Activated T-cell treated with anti-CD3 and anti-CD28 coated beads, Interleukin-2, amount 50 U/mL, for 1 hour (primary cell): Measurements from ENCODE around the gene KLHL4.
"Not testable (repeated sequence)": the region's sequence is repeated elsewhere in the genome, so short reads cannot be mapped to it uniquely, and the experiment has no call there.

Experiments used
- DNase-seq: peaks from one replicate; pipeline ENCODE4 v3.0.0-alpha.2; 2020

The KLHL4 gene

DNA sequence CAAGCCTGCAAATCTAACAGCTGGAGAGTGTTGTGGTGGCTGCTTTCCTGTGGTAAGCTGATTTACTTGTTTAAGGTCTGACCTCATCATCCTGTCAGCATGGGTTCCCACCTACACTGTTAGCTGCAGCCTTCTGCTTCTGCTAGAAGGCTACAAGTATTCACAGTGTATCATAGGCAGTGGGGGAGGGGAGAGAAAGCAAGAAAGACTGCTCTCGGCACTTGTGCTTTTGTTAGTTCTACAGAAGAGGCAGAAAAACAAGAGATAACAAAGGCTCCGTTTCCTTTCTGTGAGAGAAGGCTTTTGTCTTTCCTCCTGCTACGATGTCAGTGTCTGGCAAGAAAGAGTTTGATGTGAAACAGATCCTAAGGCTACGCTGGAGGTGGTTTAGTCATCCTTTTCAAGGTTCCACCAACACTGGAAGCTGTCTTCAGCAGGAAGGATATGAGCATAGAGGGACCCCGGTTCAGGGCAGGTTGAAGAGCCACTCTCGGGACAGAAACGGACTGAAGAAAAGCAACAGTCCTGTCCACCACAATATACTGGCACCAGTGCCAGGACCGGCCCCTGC lies at the start of gene KLHL4:
Gene KLHL4 (plus strand): TSS at position 232 of the 571 bp plus-strand sequence. CDS start 92 bp downstream, at position 324.
- DNase-seq, result no peak

DNA sequence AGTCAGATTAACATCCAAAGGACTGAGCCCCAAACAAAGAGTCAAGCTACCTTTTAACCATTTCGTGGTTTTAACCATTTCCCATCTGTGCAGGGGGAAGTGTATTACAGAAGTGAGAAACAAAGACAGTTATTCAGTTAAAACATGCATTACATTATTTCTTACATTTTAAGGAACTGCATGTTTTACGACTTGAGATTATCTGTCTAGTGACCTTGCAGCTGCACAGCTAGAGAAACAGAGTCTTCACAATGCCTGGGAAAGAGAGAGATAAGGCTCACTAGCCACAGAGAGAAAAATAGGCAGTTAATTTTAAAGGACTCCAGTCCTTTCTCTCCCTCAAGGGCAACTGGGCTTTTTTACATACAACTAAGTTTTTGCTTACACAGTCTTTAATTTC lies 48.7 kb upstream of the KLHL4 start:
- DNase-seq, result no peak

- no peak for DNase-seq
Measured at GRCh38 chrX:87475793-87476192, 41.8 kb upstream of the KLHL4 start.

DNA sequence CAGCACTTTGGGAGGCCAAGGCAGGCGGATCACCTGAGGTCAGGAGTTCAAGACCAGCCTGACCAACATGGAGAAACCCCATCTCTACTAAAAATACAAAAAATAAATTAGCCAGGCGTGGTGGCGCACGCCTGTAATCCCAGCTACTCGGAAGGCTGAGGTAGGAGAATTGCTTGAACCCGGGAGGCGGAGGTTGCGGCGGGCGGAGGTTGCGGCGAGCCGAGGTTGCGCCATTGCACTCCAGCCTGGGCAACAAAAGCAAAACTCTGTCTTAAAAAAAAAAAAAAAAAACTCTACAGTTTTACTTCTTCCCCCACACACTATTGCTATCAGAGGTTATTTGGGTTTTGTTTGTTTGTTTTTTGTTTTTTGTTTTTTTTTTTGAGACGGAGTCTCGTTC lies 38.9 kb upstream of the KLHL4 start:
- not testable (repeated sequence) for DNase-seq

DNA sequence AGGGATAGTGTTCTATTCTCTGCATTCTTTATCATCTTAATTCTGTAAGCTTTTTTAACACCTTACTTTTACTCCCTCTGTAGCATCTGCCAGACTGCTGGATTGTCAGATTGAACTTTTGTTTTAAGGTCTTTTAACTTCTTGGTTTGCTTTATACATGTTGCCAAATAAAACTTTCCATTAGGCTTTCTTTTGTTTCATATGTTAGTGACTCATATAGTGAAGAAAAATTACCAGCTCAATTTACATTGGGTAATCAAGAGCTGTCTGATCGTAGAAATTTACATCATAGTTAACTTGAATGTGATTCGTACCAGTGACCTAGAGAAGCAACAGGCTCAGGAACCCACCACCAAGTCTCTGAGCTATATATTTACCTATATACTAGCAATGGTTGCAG lies 28.5 kb upstream of the KLHL4 start:
- no peak for DNase-seq

GRCh38 chrX:87515836-87516235 lies 1.8 kb upstream of the KLHL4 start:
- no peak for DNase-seq

GRCh38 chrX:87516717-87517121 lies 883 bp upstream of the KLHL4 start:
- DNase-seq, result no peak

GRCh38 chrX:87518504-87518903 lies 902 bp downstream of the KLHL4 start:
- DNase-seq, result no peak

GRCh38 chrX:87525771-87526229 lies 8.2 kb downstream of the KLHL4 start:
- no peak for DNase-seq

DNA sequence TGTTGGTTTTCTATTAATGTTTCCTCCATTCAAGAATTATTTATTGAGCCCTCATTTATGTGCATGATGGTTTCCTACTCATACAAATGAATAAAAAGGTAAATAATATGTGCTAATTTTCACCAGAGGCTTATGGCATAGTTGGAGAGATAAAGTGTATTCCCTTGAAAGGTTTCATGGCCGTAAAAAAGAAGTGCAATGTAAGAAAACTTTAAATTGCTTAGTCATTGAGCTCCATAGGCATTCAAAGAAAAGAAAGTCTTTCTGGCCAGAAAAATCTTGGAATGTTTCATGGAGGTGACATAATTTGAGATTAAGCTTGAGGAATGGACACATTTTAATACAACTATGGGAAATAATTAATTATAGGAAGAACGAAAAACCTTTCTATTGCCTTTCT lies 8.7 kb downstream of the KLHL4 start:
- no peak for DNase-seq

DNA sequence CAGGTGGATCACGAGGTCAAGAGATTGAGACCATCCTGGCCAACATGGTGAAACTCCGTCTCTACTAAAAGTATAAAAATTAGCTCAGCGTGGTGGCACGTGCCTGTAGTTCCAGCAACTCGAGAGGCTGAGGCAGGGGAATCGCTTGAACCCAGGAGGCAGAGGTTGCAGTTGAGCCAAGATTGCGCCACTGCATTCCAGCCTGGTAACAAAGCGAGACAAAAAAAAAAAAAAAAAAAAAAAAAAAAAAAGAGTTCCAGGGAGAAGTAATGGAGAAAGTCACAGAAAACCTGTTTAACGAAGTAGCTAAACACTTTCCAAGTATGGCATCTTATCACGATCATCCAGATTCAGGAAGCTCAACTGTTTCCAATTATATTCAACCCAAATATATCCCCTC lies 10.9 kb downstream of the KLHL4 start:
- no peak for DNase-seq

DNA sequence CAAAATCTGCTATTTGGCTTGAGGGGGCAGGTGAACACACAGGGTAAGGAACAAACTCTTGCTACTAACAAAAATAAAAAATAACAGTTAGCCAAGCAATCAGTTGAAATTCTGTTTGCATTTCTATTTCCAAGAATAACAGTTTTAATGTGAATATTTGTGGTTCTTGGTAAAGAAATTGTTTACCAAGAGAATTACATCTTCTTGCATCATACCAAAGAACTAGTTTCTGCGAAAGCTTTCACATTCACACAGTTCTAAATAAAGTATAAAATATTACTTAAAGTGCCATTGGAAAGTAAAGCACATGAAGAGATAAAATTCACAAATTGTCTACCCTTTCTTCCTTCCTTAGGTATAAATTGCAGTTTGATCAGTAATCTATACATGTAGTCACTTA lies 54.4 kb downstream of the KLHL4 start:
- no peak for DNase-seq

- no peak for DNase-seq
Measured at GRCh38 chrX:87572901-87573300, 55.3 kb downstream of the KLHL4 start.

DNA sequence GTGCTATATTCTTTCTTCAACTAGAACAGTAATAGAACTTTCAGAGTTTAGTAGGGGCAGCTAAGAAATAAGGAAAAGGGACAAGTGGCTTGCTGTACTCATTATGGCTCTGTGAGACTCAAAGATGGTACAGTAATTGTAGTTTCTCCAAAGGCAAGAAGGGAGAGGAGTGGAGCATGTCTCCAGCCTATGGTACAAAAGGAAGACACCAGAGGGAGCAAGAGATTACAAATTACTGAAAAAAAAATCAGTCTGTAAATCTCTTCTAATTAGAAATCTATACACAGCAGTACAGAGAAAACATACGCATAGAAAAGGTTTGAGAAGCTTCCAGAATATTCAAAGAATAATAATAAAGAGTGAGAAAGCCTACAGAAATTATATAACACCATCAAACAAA lies 61.4 kb downstream of the KLHL4 start:
- DNase-seq, result no peak

- no peak for DNase-seq
Measured at GRCh38 chrX:87580862-87581261, 63.3 kb downstream of the KLHL4 start.

DNA sequence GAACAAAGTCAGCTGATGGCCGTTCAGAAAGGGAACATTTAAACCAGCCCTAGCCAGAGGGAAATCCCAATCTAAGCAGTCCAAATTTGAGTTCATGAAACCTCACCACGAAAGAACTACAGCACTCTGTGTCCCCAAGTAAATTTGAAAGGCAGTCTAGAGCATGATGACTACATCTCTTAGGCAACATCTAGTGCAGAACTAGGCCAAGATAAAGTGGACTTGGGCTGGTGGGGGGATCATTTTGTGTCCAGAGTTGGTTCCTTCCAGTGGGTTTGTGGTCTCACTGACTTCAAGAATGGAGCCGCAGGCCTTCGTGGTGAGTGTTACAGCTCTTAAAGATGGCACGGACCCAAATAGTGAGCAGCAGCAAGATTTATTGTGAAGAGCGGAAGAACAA lies 64.9 kb downstream of the KLHL4 start:
- no peak for DNase-seq

DNA sequence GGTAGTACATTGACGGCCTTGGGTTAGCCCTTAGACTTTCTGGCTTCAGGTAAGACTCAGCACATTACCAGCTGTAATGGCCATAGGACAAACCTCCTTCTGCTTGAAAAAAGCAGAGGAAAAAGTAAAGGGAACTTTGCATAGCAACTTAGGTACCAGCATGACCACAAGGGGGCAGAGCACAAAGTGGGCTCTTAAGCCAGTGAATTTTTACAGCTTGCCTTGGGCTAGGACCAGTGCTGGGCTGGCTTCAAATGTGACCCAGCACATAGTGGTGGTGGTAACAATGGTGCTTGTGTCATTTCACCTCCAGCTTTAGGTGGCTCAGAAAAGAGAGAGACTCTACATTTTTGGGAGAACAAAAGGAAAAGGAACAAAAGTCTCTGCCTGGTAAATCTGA lies 66.1 kb downstream of the KLHL4 start:
- DNase-seq, result no peak

GRCh38 chrX:87616371-87616770 lies 98.8 kb downstream of the KLHL4 start:
- no peak for DNase-seq

DNA sequence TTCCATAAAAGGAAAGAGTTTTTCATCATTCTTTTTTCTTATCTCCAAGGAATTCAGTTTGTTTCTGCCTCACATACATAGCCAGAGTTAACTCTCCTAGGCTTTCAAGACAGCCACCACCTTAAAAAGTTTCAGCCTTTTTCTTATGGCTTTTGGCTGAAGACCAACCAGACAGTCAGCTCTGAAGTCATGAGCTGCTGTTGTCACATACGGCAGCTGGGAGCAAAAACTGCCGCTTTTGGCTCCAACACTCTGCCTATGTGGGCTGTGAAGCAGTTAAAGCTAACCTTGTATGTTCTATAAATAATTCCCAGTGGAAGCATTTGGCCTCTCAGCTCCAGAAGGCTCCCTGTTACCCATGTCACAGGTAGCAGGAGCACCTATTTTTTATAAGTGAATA lies 104.1 kb downstream of the KLHL4 start:
- DNase-seq, result no peak

- no peak for DNase-seq
Measured at GRCh38 chrX:87626996-87627395, 109.4 kb downstream of the KLHL4 start.

- no peak for DNase-seq
Measured at GRCh38 chrX:87634361-87634760, 116.8 kb downstream of the KLHL4 start.

DNA sequence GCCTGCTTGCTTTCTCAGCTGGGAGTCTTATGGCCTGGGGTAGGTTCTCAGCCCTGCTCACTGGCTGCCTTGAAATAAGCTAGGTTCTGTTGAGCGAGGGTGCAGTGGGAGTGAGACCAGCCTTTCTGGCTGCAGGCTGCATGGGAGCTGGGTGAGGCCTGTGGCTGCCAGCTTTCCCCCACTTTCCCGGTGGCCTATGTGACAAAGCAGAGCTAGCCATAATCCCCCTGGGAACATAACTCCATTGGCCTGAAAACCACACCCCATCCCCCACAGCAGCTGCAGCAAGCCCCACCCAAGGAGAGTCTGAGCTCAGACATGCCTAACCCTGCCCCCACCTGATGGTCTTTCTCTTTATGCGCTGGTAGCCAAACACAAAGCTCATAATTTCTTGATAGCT lies 118.9 kb downstream of the KLHL4 start:
- no peak for DNase-seq

DNA sequence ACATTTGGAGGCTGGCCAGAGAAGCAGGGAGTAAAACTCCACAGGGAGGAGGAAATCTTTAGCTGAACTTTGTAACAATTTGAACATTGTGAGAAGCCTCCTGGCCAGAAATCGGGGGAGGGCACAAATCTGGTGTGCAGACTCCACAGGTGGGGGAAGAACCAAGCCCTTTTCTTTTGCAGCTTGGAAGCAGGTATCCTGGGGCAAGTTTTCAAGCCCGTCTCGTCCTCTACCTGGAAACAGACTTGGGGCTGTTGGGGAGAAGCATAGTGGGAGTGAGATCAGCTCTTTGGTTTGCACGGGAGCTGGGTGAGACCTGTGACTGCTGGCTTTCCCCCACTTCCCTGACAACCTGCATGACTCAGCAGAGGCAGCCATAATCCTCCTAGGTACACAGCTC lies 123.8 kb downstream of the KLHL4 start:
- not testable (repeated sequence) for DNase-seq

DNA sequence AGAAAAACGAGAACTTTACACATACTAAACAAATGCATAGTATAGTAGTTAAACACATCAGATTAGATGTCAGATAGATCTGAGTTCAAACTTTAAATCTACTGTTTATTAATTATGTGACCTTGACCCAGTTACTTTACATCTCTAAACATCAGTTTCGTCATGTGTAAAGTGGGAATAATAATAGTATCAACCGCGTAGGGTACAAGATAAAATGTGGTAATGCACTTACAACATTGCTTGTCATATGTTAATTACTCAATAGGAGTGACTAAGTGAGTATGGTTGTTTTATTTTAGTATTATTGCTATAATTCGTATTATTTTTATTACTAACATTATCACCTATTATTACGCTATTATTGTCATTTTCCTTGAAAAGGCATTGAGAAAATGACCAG lies 144.2 kb downstream of the KLHL4 start:
- no peak for DNase-seq

- DNase-seq, result no peak
Measured at GRCh38 chrX:87663421-87663820, 145.8 kb downstream of the KLHL4 start.

DNA sequence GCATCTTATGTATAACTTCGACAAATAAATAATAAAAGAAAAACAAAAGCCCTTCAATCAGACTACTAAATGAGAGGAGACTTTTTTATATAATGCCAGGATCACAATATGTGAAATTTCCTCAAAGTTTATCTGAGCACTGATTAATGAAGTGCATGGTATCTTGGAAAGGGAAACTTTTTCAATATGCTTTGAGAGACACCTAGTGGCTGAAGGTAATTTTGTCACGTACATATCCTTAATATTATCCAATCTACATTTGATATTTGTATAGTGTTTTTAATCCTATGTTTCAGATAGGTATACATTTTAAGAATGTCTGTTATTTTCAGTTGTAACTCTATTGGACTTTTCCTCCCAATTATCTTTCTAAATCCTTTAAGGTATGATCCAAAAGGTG lies 146.8 kb downstream of the KLHL4 start:
- DNase-seq, result no peak
